LNCAP (cell line): ENCODE results near the gene KLK12.

Experiments
- CTCF ChIP-seq: fragments of 450-650 bp; IDR thresholded peaks from 2 replicates; pipeline ENCODE4 v1.5.1; 2017; ENCODE audit warnings: mild to moderate bottlenecking

The KLK12 gene

GRCh38 chr19:51023946-51024345 is 10.9 kb downstream of the KLK12 start:
- no peak for TF ChIP-seq CTCF

- TF ChIP-seq CTCF = no peak
Measured at GRCh38 chr19:51022526-51022925, 12.3 kb downstream of the KLK12 start.

GRCh38 chr19:51020988-51021651 is 13.7 kb downstream of the KLK12 start:
- TF ChIP-seq CTCF = peak; percentile 90

- no peak for TF ChIP-seq CTCF
Measured at GRCh38 chr19:51019544-51019925, 15.3 kb downstream of the KLK12 start, which contains the start of gene KLK10. Gene KLK10, minus strand, starts transcription at chr19:51019709. Its CDS starts 579 bp downstream, at chr19:51019130.

GRCh38 chr19:51018745-51019543 is 15.9 kb downstream of the KLK12 start:
- TF ChIP-seq CTCF = no peak

GRCh38 chr19:51016798-51017683 is 17.8 kb downstream of the KLK12 start:
- TF ChIP-seq CTCF = peak; percentile 80

- no peak for TF ChIP-seq CTCF
Measured at GRCh38 chr19:51015691-51016267, 19.0 kb downstream of the KLK12 start.
